Esophagus squamous epithelium (tissue), 5 donors: ENCODE measurements around the gene SH3BP5. TPM values are rescaled to one million over a fixed set of nuclear protein-coding genes. Genes with fewer than 3 reads are reported as not detected.

ENCODE experiments used
- DNase-seq: peaks from one replicate; lab custom pipeline; 2025; lab: John Stamatoyannopoulos, UW
- H3K27ac ChIP-seq, 4 donors: fragments of 200-600 bp; sonication (generic); one replicate each; pipeline ENCODE4 v1.5.1; 2016 to 2019; ENCODE audit warnings: mild to moderate bottlenecking in 1 of 4
- H3K27me3 ChIP-seq, 4 donors: fragments of 200-600 bp; sonication (generic); 1 replicate in 3 of 4; 2 replicates in 1 of 4; pipeline versions ENCODE4 v1.5.1 to v1.6.0; 2017 to 2021; ENCODE audit warnings: antibody characterized with exemption in 1 of 4
- H3K36me3 ChIP-seq, 3 donors: fragments of 200-600 bp; sonication (generic); one replicate each; pipeline ENCODE4 v1.5.1; 2016 to 2019
- H3K4me1 ChIP-seq, 3 donors: fragments of 200-600 bp; sonication (generic); one replicate each; pipeline ENCODE4 v1.5.1; 2017 to 2019
- H3K4me3 ChIP-seq, 4 donors: fragments of 200-600 bp; sonication (generic); 1 replicate in 3 of 4; 2 replicates in 1 of 4; pipeline ENCODE4 v1.5.1; 2016 to 2019; ENCODE audit warnings: mild to moderate bottlenecking in 2 of 4, moderate library complexity in 1 of 4
- H3K9me3 ChIP-seq, 3 donors: fragments of 200-600 bp; sonication (generic); one replicate each; pipeline ENCODE4 v1.5.1; 2016 to 2019
- CTCF ChIP-seq, 6 experiments: fragments of 450-650 bp in 4 of 6; fragments of 200-600 bp in 2 of 6; sonication (generic) in 2 of 6; IDR thresholded peaks; one replicate each; pipeline ENCODE4 v1.5.1; 2016 to 2019; ENCODE audit warnings: antibody characterized with exemption in 6 of 6, mild to moderate bottlenecking in 4 of 6, moderate library complexity in 4 of 6
- POLR2A ChIP-seq, 4 donors: fragments of 450-650 bp; IDR thresholded peaks; one replicate each; pipeline ENCODE4 v1.6.1; 2017; ENCODE audit warnings: antibody characterized with exemption in 4 of 4, mild to moderate bottlenecking in 4 of 4, moderate library complexity in 3 of 4
- WGBS, 2 donors: methylation state at CpG; one replicate each; pipeline ENCODE4 v1.1.5; 2018; 5-methylcytosine and 5-hydroxymethylcytosine counted together
- intact Hi-C: fragments of 100-400 bp; cut with DNase I; formaldehyde crosslinking; loops from one replicate; pipeline ENCODE4 v1.15.0; 2022
- total RNA-seq, 4 donors: library from RNA; depleted of rRNA; stranded (reverse); fragments of >200 nt; gene quantifications; one replicate each; pipeline ENCODE4 v1.1.0, GENCODE V29; 2016
- donor health status: DM: yes; HTN: yes; CAD: no.

The SH3BP5 gene
- total RNA-seq, 4 donors from 2014 or later: 8.5 to 33.8 (median 18.0) TPM

- TF ChIP-seq POLR2A (IDR thresholded peaks at IDR 0.05) (no peak), CTCF (IDR thresholded peaks at IDR 0.05) (no peak)
- WGBS, 2 donors: 78 to 88% methylated on average over 5 of the region's 5 CpGs
- H3K27me3 ChIP-seq: no peaks in the 10 kb centered on the region
- no peaks in the 10 kb centered on the region for H3K4me1 ChIP-seq
- peaks cover 0 to 100% (median 29%) of the 10 kb centered on the region in 3 donors for H3K36me3 ChIP-seq
- intact Hi-C loops: no loop called here
- no peak overlapping the region for H3K4me3 ChIP-seq
- no peak overlapping the region for H3K27ac ChIP-seq
- DNase-seq: no peak
- no peaks in the 10 kb centered on the region for H3K9me3 ChIP-seq
Observed at GRCh38 chr3:15243822-15244482, 88.4 kb downstream of the SH3BP5 start.

- DNase-seq: no peak
- intact Hi-C loops: no loop called here
Observed at GRCh38 chr3:15241341-15241740, 91.0 kb downstream of the SH3BP5 start.

GRCh38 chr3:15229262-15229661 is 103.1 kb downstream of the SH3BP5 start:
- H3K27me3 ChIP-seq: no peaks in the 10 kb centered on the region
- H3K4me3 ChIP-seq: no peak overlapping the region
- no peaks in the 10 kb centered on the region for H3K4me1 ChIP-seq
- 94 to 95% methylated on average over 4 of the region's 4 CpGs for WGBS, 2 donors
- TF ChIP-seq CTCF (IDR thresholded peaks at IDR 0.05) (no peak), POLR2A (IDR thresholded peaks at IDR 0.05) (no peak)
- intact Hi-C loops: no loop called here
- H3K36me3 ChIP-seq: peaks cover 7 to 99% (median 19%) of the 10 kb centered on the region in 3 donors
- H3K27ac ChIP-seq: no peak overlapping the region
- no peak for DNase-seq
- H3K9me3 ChIP-seq: no peaks in the 10 kb centered on the region

More at GRCh38 chr3:15241341-15241740, 91.0 kb downstream of the SH3BP5 start:
- Histone ChIP-seq H3K36me3 (peaks cover 0 to 99% (median 17%) of the 10 kb centered on the region in 3 donors), H3K27ac (no peak overlapping the region), H3K4me1 (no peaks in the 10 kb centered on the region), H3K27me3 (no peaks in the 10 kb centered on the region), H3K4me3 (no peak overlapping the region), H3K9me3 (no peaks in the 10 kb centered on the region)
- WGBS, 2 donors: 85 to 96% methylated on average over 1 of the region's 1 CpG
- TF ChIP-seq POLR2A (IDR thresholded peaks at IDR 0.05) (no peak), CTCF (IDR thresholded peaks at IDR 0.05) (peak in 3 of 6 experiments; percentile 16 to 26 (median 16))

- Histone ChIP-seq H3K9me3 (no peaks in the 10 kb centered on the region), H3K4me1 (no peaks in the 10 kb centered on the region), H3K27me3 (no peaks in the 10 kb centered on the region), H3K4me3 (no peak overlapping the region), H3K27ac (no peak overlapping the region), H3K36me3 (peaks cover 2 to 99% (median 19%) of the 10 kb centered on the region in 3 donors)
- TF ChIP-seq POLR2A (IDR thresholded peaks at IDR 0.05): no peak
- TF ChIP-seq CTCF (IDR thresholded peaks at IDR 0.05): no peak
- intact Hi-C loops: no loop called here
- DNase-seq: no peak
- 85 to 96% methylated on average over 1 of the region's 1 CpG for WGBS, 2 donors
Observed at GRCh38 chr3:15228147-15228546, 104.2 kb downstream of the SH3BP5 start.

GRCh38 chr3:15223685-15224572 is 108.5 kb downstream of the SH3BP5 start:
- Histone ChIP-seq H3K27me3 (no peaks in the 10 kb centered on the region), H3K4me3 (no peak overlapping the region), H3K27ac (no peak overlapping the region), H3K36me3 (peaks cover 4 to 100% (median 23%) of the 10 kb centered on the region in 3 donors), H3K4me1 (peaks cover 0 to 8% (median 2%) of the 10 kb centered on the region in 3 donors), H3K9me3 (no peaks in the 10 kb centered on the region)
- TF ChIP-seq CTCF (IDR thresholded peaks at IDR 0.05): no peak
- no peak for TF ChIP-seq POLR2A (IDR thresholded peaks at IDR 0.05)
- no peak for DNase-seq
- 74 to 77% methylated on average over 7 of the region's 7 CpGs for WGBS, 2 donors
- intact Hi-C loops: no loop called here
